Right lobe of liver (tissue), 4 donors: Measurements from ENCODE around the gene HSPA1L.

Experiments used
- POLR2A ChIP-seq: fragments of 450-650 bp; IDR thresholded peaks from one replicate; pipeline ENCODE4 v1.6.1; 2017; ENCODE audit warnings: antibody characterized with exemption, mild to moderate bottlenecking
- TF ChIP-seq, protein P1 (sequence below), 4 donors: fragments of 200-600 bp in 3 of 4; fragments of 450-650 bp in 1 of 4; IDR thresholded peaks; one replicate each; pipeline versions ENCODE4 v1.5.1 to v1.8.0; 2016 to 2022; ENCODE audit warnings: antibody characterized with exemption in 4 of 4, mild to moderate bottlenecking in 2 of 4
- donor health status: DM: no; HTN: no; CAD: no.
- donor health status: DM: no; HTN: no; CAD: no.
- donor health status: DM: no; HTN: yes; CAD: no.

DNA sequence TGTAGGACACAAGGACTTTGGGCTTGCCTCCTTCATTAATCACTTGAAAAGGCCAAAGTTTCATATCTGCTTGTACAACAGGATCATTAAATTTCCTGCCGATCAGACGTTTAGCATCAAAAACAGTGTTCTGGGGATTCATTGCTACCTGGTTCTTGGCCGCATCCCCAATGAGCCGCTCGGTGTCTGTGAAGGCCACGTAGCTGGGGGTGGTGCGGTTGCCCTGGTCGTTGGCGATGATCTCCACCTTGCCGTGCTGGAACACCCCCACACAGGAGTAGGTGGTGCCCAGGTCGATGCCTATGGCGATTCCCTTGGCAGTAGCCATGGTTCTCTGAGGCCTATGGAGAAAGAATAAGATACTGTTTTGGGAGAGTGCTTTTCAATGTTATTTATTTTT lies 3.4 kb downstream of the HSPA1L start:
- TF ChIP-seq, protein P1, sequence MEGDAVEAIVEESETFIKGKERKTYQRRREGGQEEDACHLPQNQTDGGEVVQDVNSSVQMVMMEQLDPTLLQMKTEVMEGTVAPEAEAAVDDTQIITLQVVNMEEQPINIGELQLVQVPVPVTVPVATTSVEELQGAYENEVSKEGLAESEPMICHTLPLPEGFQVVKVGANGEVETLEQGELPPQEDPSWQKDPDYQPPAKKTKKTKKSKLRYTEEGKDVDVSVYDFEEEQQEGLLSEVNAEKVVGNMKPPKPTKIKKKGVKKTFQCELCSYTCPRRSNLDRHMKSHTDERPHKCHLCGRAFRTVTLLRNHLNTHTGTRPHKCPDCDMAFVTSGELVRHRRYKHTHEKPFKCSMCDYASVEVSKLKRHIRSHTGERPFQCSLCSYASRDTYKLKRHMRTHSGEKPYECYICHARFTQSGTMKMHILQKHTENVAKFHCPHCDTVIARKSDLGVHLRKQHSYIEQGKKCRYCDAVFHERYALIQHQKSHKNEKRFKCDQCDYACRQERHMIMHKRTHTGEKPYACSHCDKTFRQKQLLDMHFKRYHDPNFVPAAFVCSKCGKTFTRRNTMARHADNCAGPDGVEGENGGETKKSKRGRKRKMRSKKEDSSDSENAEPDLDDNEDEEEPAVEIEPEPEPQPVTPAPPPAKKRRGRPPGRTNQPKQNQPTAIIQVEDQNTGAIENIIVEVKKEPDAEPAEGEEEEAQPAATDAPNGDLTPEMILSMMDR (IDR thresholded peaks at IDR 0.05): no peak
- TF ChIP-seq POLR2A: no peak
